Ovary (tissue), 10 donors: Measurements from ENCODE around the gene TMSB15A. TPM values are rescaled to one million over a fixed set of nuclear protein-coding genes. Genes with fewer than 3 reads are reported as not detected.

Source experiments
- DNase-seq, 5 donors: peaks; one replicate each; pipeline ENCODE4 v3.0.0-alpha.2; 2019 to 2020
- H3K27ac ChIP-seq, 2 donors: fragments of 200-600 bp; one replicate each; pipeline versions ENCODE4 v1.5.1 to v1.8.0; 2019 to 2022
- H3K27me3 ChIP-seq: fragments of 200-600 bp; one replicate; pipeline ENCODE4 v1.8.0; 2022
- H3K36me3 ChIP-seq: fragments of 200-600 bp; sonication (generic); one replicate; pipeline ENCODE4 v1.5.1; 2019
- H3K4me1 ChIP-seq: one replicate; pipeline ENCODE4 v1.8.1; 2013; ENCODE audit warnings: mild to moderate bottlenecking, moderate library complexity; ENCODE audit not compliant: insufficient read depth
- H3K4me3 ChIP-seq: fragments of 200-600 bp; sonication (generic); one replicate; pipeline ENCODE4 v1.5.1; 2017
- H3K9me3 ChIP-seq, 2 donors: fragments of 200-600 bp in 1 of 2; sonication (generic) in 1 of 2; one replicate each; pipeline versions ENCODE4 v1.5.1 to v1.8.1; 2013 to 2019; ENCODE audit warnings: mild to moderate bottlenecking in 1 of 2, moderate library complexity in 1 of 2
- CTCF ChIP-seq, 3 donors: fragments of 450-650 bp in 2 of 3; fragments of 200-600 bp in 1 of 3; IDR thresholded peaks; one replicate each; pipeline versions ENCODE4 v1.5.1 to v1.8.0; 2016 to 2022; ENCODE audit warnings: antibody characterized with exemption in 3 of 3, mild to moderate bottlenecking in 1 of 3
- EP300 ChIP-seq: sonication (generic); formaldehyde crosslinking; IDR thresholded peaks from one replicate; pipeline ENCODE4 v1.6.1; 2017; ENCODE audit warnings: antibody characterized with exemption
- POLR2A ChIP-seq: fragments of 450-650 bp; IDR thresholded peaks from one replicate; pipeline ENCODE4 v1.6.1; 2017; ENCODE audit warnings: antibody characterized with exemption, mild to moderate bottlenecking, moderate library complexity
- WGBS, 3 donors: extraction: QIAGEN DNeasy Blood & Tissue Kit in 1 of 3; methylation state at CpG; one replicate each; pipeline versions ENCODE4 v1.1.5 to v1.1.7; 2013 to 2017; 5-methylcytosine and 5-hydroxymethylcytosine counted together
- intact Hi-C, 4 donors: fragments of 100-400 bp; cut with DNase I; formaldehyde crosslinking; loops; one replicate each; pipeline versions ENCODE4 v1.11.0 to v1.15.1; 2022 to 2023
- long read RNA-seq, 3 donors: library from polyadenylated mRNA in 2 of 3; unstranded in 2 of 3; transcript quantifications; one replicate each; pipeline ENCODE4 v2.0.0 and lab custom pipeline, GENCODE V29; 2021 to 2026
- polyA plus RNA-seq, 2 donors: library from polyadenylated mRNA; stranded (reverse); fragments of 200-250 nt in 1 of 2; fragments of 350-450 nt in 1 of 2; fragmentation: Illumina TruSeq in 1 of 2; extraction: RNeasy Lipid Tissue Mini Kit (QIAGEN cat#74804) in 1 of 2; gene quantifications; one replicate each; pipeline ENCODE4 v1.2.3, GENCODE V29; 2013 to 2014
- total RNA-seq, 7 donors: library from RNA; depleted of rRNA in 2 of 7; stranded (reverse); fragments of >200 nt in 2 of 7; fragmentation: NEBNext Ultra II Directional in 3 of 7; extraction: Animal tissue kit (Norgen Biotek cat#: 25700) in 3 of 7; gene quantifications; one replicate each; pipeline versions ENCODE4 v1.1.0 to v1.2.4, GENCODE V29; 2016 to 2023
- donor health status: DM: no; HTN: no; CAD: no; lungs with moderate emphysema.
- donor health status: DM: no; HTN: no; CAD: no.
- donor health status: Bipolar disorder and iron deficiency.
- donor health status: DM: yes; HTN: yes; CAD: no.
- donor health status: DM: no; HTN: no; CAD: no.
- donor health status: DM: yes; HTN: yes; CAD: no.

TMSB15A gene
- 1 to 10 TPM in 6 of 7 donors, under 1 TPM in 1; 0.74 to 9.4 (median 2.8) TPM for total RNA-seq
- 10 to 100 TPM in 1 of 2 donors, 1 to 10 TPM in 1; 4.2 to 12.9 TPM for polyA plus RNA-seq
- long read RNA-seq, donor 1, partial matches to known transcripts: 0 of 1 reads
- long read RNA-seq, donor 1, other reads (novel, unspliced or antisense): 0 of 1 reads
- long read RNA-seq, donor 2, transcript TMSB15A-201 (3 exons, 685 nt): major isoform, 24 of 29 reads
- long read RNA-seq, donor 2, partial matches to known transcripts: 5 of 29 reads
- long read RNA-seq, donor 2, other reads (novel, unspliced or antisense): 0 of 29 reads
- long read RNA-seq, donor 3, partial matches to known transcripts: 0 of 1 reads
- long read RNA-seq, donor 3, other reads (novel, unspliced or antisense): 0 of 1 reads

- intact Hi-C loops: no loop called here
- Histone ChIP-seq H3K27ac (peak within 1 kb of the TSS; percentile 46 to 64), H3K36me3 (no peaks in the 10 kb centered on the region), H3K4me3 (peak within 1 kb of the TSS; percentile 44), H3K4me1 (no peaks in the 10 kb centered on the region), H3K27me3 (no peaks in the 10 kb centered on the region), H3K9me3 (no peaks in the 10 kb centered on the region)
- WGBS, 3 donors: 29 to 47% (median 32%) methylated on average over 56 to 62 of the region's 62 CpGs
- TF ChIP-seq EP300 (no peak), CTCF (IDR thresholded peaks at IDR 0.05) (no peak), POLR2A (no peak)
- DNase-seq: peak; percentile 70 to 80 (median 79)
Measured at GRCh38 chrX:102515975-102516941, at the start of gene TMSB15A. TSS of gene TMSB15A (minus strand) at chrX:102516739.

GRCh38 chrX:102560423-102561068, 44.0 kb upstream of the TMSB15A start:
- Histone ChIP-seq H3K27ac (no peak overlapping the region), H3K27me3 (no peaks in the 10 kb centered on the region), H3K4me1 (no peaks in the 10 kb centered on the region), H3K36me3 (no peaks in the 10 kb centered on the region), H3K9me3 (no peaks in the 10 kb centered on the region), H3K4me3 (no peak overlapping the region)
- DNase-seq: no peak
- WGBS, 3 donors: 66 to 75% (median 71%) methylated on average over 2 of the region's 2 CpGs
- TF ChIP-seq CTCF (IDR thresholded peaks at IDR 0.05) (no peak), EP300 (no peak), POLR2A (no peak)
- intact Hi-C loops: no loop called here

- no peak for TF ChIP-seq EP300
- TF ChIP-seq CTCF (IDR thresholded peaks at IDR 0.05): no peak
- Histone ChIP-seq H3K36me3 (no peaks in the 10 kb centered on the region), H3K4me3 (no peak overlapping the region), H3K27me3 (no peaks in the 10 kb centered on the region), H3K9me3 (no peaks in the 10 kb centered on the region), H3K4me1 (no peaks in the 10 kb centered on the region), H3K27ac (no peak overlapping the region)
- no peak for DNase-seq
- intact Hi-C loops: no loop called here
- 78 to 88% (median 82%) methylated on average over 2 of the region's 2 CpGs for WGBS, 3 donors
Measured at GRCh38 chrX:102558607-102559006, 42.1 kb upstream of the TMSB15A start.

- H3K36me3 ChIP-seq: no peaks in the 10 kb centered on the region
- H3K9me3 ChIP-seq: no peaks in the 10 kb centered on the region
- no peaks in the 10 kb centered on the region for H3K4me1 ChIP-seq
- intact Hi-C loops: no loop called here
- 83 to 88% (median 87%) methylated on average over 23 of the region's 23 CpGs for WGBS, 3 donors
- no peak for TF ChIP-seq EP300
- TF ChIP-seq POLR2A: no peak
- no peak for TF ChIP-seq CTCF (IDR thresholded peaks at IDR 0.05)
- no peak overlapping the region for H3K4me3 ChIP-seq
- H3K27ac ChIP-seq: no peak overlapping the region
- H3K27me3 ChIP-seq: no peaks in the 10 kb centered on the region
- DNase-seq: no peak
Measured at GRCh38 chrX:102548231-102548630, 31.7 kb upstream of the TMSB15A start.
